IMR-90 (cell line): ENCODE results near the gene KCNK5. TPM values are rescaled to one million over a fixed set of nuclear protein-coding genes. Genes with fewer than 3 reads are reported as not detected.

Experiments used
- ATAC-seq: fragments of 200-7000 bp; cut with Tn5 transposase; 2 replicates; pipeline ENCODE4 v1.9.1; 2020; ENCODE audit warnings: low read depth, mild to moderate bottlenecking, moderate library complexity
- BruUV-seq: library from RNA; stranded (reverse); fragments of 400-500 nt; replicated peaks from 2 replicates; lab custom pipeline; 2021; lab: Mats Ljungman, UMichigan
- CTCF ChIA-PET: fragments of 300-600 bp; formaldehyde crosslinking; extraction: SDS; loops from one replicate; lab custom pipeline; 2021; ENCODE audit warnings: antibody characterized with exemption; lab: Yijun Ruan, JAX
- POLR2A ChIA-PET: fragments of 300-600 bp; sonication (Branson Sonifier 250); formaldehyde crosslinking; loops from one replicate; lab custom pipeline; 2022; ENCODE audit warnings: antibody characterized with exemption; ENCODE audit not compliant: unreplicated experiment; lab: Charles Lee
- DNase-seq: peaks from one replicate; pipeline ENCODE4 v3.0.0; 2013
- H2AFZ ChIP-seq: replicated peaks from 2 replicates; pipeline ENCODE3; 2013; ENCODE audit warnings: low read length, mild to moderate bottlenecking; ENCODE audit not compliant: poor library complexity
- H2AK5ac ChIP-seq: 2 replicates; pipeline ENCODE4 v1.6.1; 2013; ENCODE audit warnings: low read depth, low read length, inconsistent platforms
- H2AK9ac ChIP-seq: replicated peaks from 2 replicates; pipeline ENCODE3; 2013; ENCODE audit warnings: mild to moderate bottlenecking, low read depth, low read length, moderate library complexity; ENCODE audit not compliant: poor library complexity
- H2BK120ac ChIP-seq: 2 replicates; pipeline ENCODE4 v1.6.1; 2013; ENCODE audit warnings: low read depth, low read length, inconsistent platforms
- H2BK15ac ChIP-seq: 3 replicates; pipeline ENCODE4 v1.6.1; 2013; ENCODE audit warnings: low read depth, low read length, inconsistent platforms
- H2BK20ac ChIP-seq: 2 replicates; pipeline ENCODE4 v1.6.1; 2013; ENCODE audit warnings: low read depth, mild to moderate bottlenecking, inconsistent platforms, low read length, moderate library complexity
- H2BK5ac ChIP-seq: 2 replicates; pipeline ENCODE4 v1.6.1; 2013; ENCODE audit warnings: mild to moderate bottlenecking, low read depth, low read length, inconsistent platforms; ENCODE audit not compliant: poor library complexity, severe bottlenecking
- H3K14ac ChIP-seq: replicated peaks from 2 replicates; pipeline ENCODE4 v1.6.1; 2013; ENCODE audit warnings: low read depth, low read length, inconsistent platforms
- H3K18ac ChIP-seq: 2 replicates; pipeline ENCODE4 v1.6.1; 2013; ENCODE audit warnings: low read depth, low read length, control low read depth
- H3K23ac ChIP-seq: 2 replicates; pipeline ENCODE4 v1.6.1; 2013; ENCODE audit warnings: low read depth, low read length, inconsistent platforms
- H3K27ac ChIP-seq: 2 replicates; pipeline ENCODE4 v1.5.1; 2013; ENCODE audit warnings: mild to moderate bottlenecking, control low read depth, low read length; ENCODE audit not compliant: insufficient read depth
- H3K27me3 ChIP-seq: 2 replicates; pipeline ENCODE4 v1.6.1; 2013; ENCODE audit warnings: low read length; ENCODE audit not compliant: control insufficient read depth, insufficient read depth
- H3K36me3 ChIP-seq: 2 replicates; pipeline ENCODE4 v1.6.1; 2013; ENCODE audit warnings: low read length, mixed read lengths; ENCODE audit not compliant: control insufficient read depth, insufficient read depth
- H3K4ac ChIP-seq: 2 replicates; pipeline ENCODE4 v1.6.1; 2013; ENCODE audit warnings: low read depth, low read length, inconsistent platforms
- H3K4me1 ChIP-seq: 2 replicates; pipeline ENCODE4 v1.6.1; 2013; ENCODE audit warnings: low read length, mixed read lengths; ENCODE audit not compliant: control insufficient read depth, insufficient read depth
- H3K4me2 ChIP-seq: 2 replicates; pipeline ENCODE4 v1.6.1; 2013; ENCODE audit warnings: low read depth, mild to moderate bottlenecking, control low read depth, low read length, moderate library complexity
- H3K4me3 ChIP-seq: 2 replicates; pipeline ENCODE4 v1.5.1; 2013; ENCODE audit warnings: low read depth, mild to moderate bottlenecking, control low read depth, low read length, moderate library complexity; ENCODE audit not compliant: insufficient read depth
- H3K56ac ChIP-seq: 2 replicates; pipeline ENCODE4 v1.6.1; 2013; ENCODE audit warnings: low read length, inconsistent platforms; ENCODE audit not compliant: insufficient read depth; ENCODE audit errors: extremely low read depth
- H3K79me1 ChIP-seq, 2 experiments: 2 replicates each; pipeline ENCODE4 v1.6.1; 2013; ENCODE audit warnings: low read length in 2 of 2, inconsistent platforms in 1 of 2, low read depth in 1 of 2
- H3K9ac ChIP-seq: 2 replicates; pipeline ENCODE4 v1.6.1; 2013; ENCODE audit warnings: low read depth, low read length, control low read depth
- H3K9me1 ChIP-seq: 2 replicates; pipeline ENCODE4 v1.6.1; 2013; ENCODE audit warnings: low read length, inconsistent platforms; ENCODE audit not compliant: insufficient read depth
- H3K9me3 ChIP-seq: 2 replicates; pipeline ENCODE4 v1.6.1; 2013; ENCODE audit warnings: low read length; ENCODE audit not compliant: control insufficient read depth, insufficient read depth
- H4K20me1 ChIP-seq: 2 replicates; pipeline ENCODE4 v1.6.1; 2013; ENCODE audit warnings: low read length, inconsistent platforms; ENCODE audit not compliant: insufficient read depth
- H4K5ac ChIP-seq: 2 replicates; pipeline ENCODE4 v1.6.1; 2013; ENCODE audit warnings: mild to moderate bottlenecking, low read depth, low read length, control low read depth
- H4K8ac ChIP-seq, 2 experiments: 2 replicates each; pipeline ENCODE4 v1.6.1; 2013; ENCODE audit warnings: low read depth in 2 of 2, low read length in 2 of 2, control low read depth in 1 of 2, inconsistent platforms in 1 of 2
- H4K91ac ChIP-seq: 2 replicates; pipeline ENCODE4 v1.6.1; 2013; ENCODE audit warnings: low read depth, low read length, inconsistent platforms; ENCODE audit not compliant: insufficient read depth
- CHD1 ChIP-seq: IDR thresholded peaks from 2 replicates; pipeline ENCODE4 v1.6.1; 2012; ENCODE audit warnings: low read depth, low read length, improper control_type of control experiment
- ELK1 ChIP-seq: fragments of 150-350 bp; IDR thresholded peaks from 2 replicates; pipeline ENCODE4 v1.6.1; 2016; ENCODE audit warnings: low read depth, mild to moderate bottlenecking, low read length, moderate library complexity, borderline replicate concordance
- MAFK ChIP-seq: IDR thresholded peaks from 2 replicates; pipeline ENCODE4 v1.6.1; 2012; ENCODE audit warnings: low read depth, low read length, improper control_type of control experiment
- MAZ ChIP-seq: IDR thresholded peaks from 2 replicates; pipeline ENCODE4 v1.6.1; 2012; ENCODE audit warnings: low read depth, mild to moderate bottlenecking, low read length, improper control_type of control experiment, moderate library complexity, borderline replicate concordance
- MXI1 ChIP-seq: IDR thresholded peaks from 2 replicates; pipeline ENCODE4 v1.6.1; 2012; ENCODE audit warnings: low read depth, mild to moderate bottlenecking, low read length, moderate library complexity, borderline replicate concordance
- NFE2L2 ChIP-seq: fragments of 150-350 bp; IDR thresholded peaks from 2 replicates; pipeline ENCODE4 v1.6.1; 2016; ENCODE audit warnings: low read depth, mild to moderate bottlenecking, low read length
- POLR2A ChIP-seq: IDR thresholded peaks from 2 replicates; pipeline ENCODE4 v1.6.1; 2012; ENCODE audit warnings: mild to moderate bottlenecking, low read depth, low read length
- RAD21 ChIP-seq: IDR thresholded peaks from 2 replicates; pipeline ENCODE4 v1.6.1; 2012; ENCODE audit warnings: low read length, improper control_type of control experiment
- RFX5 ChIP-seq: IDR thresholded peaks from 2 replicates; pipeline ENCODE4 v1.8.0; 2012; ENCODE audit warnings: low read depth, mild to moderate bottlenecking, low read length, moderate library complexity
- SMC3 ChIP-seq: fragments of 150-350 bp; IDR thresholded peaks from 2 replicates; pipeline ENCODE4 v1.6.1; 2016; ENCODE audit warnings: low read depth, mild to moderate bottlenecking, antibody characterized with exemption, low read length, moderate library complexity
- USF2 ChIP-seq: fragments of 150-350 bp; IDR thresholded peaks from 2 replicates; pipeline ENCODE4 v1.6.1; 2017; ENCODE audit warnings: mild to moderate bottlenecking, antibody characterized with exemption, low read length, low read depth
- dilution Hi-C: fragments of 300-500 bp; cut with HindIII; formaldehyde crosslinking; loops from one replicate; pipeline ENCODE4 v1.14.3; 2018; ENCODE audit warnings: low sequenced_read_pairs; ENCODE audit not compliant: unreplicated experiment
- in situ Hi-C: fragments of 300-500 bp; cut with MboI; formaldehyde crosslinking; loops from 3 replicates; pipeline ENCODE4 v1.14.3; 2019; ENCODE audit warnings: low sequenced_read_pairs, inconsistent platforms, mixed read lengths
- intact Hi-C: fragments of 100-400 bp; cut with micrococcal nuclease; formaldehyde crosslinking; loops from 2 replicates; pipeline ENCODE4 v1.10.0; 2022
- polyA plus RNA-seq, 3 experiments: library from polyadenylated mRNA; depleted of rRNA; stranded (reverse); fragments of >200 nt; gene quantifications; 2 replicates each; pipeline ENCODE4 v1.2.3, GENCODE V29; 2012; ENCODE audit warnings: low replicate concordance in 1 of 3
- total RNA-seq: library from RNA; depleted of rRNA; stranded (reverse); fragments of >200 nt; gene quantifications from 2 replicates; pipeline ENCODE4 v1.2.3, GENCODE V29; 2012

Gene KCNK5
- total and polyA plus RNA-seq, 2 of the 4 experiments (the other 2 are of a cell fraction) = not detected

- no peak overlapping the region for H4K5ac ChIP-seq
- TF ChIP-seq NFE2L2 (no peak), RFX5 (no peak), ELK1 (no peak), SMC3 (no peak), RAD21 (no peak), MXI1 (no peak), USF2 (no peak), CHD1 (no peak), POLR2A (no peak), MAZ (no peak), MAFK (no peak)
- no peak overlapping the region for H3K27ac ChIP-seq
- no peaks in the 10 kb centered on the region for H4K20me1 ChIP-seq
- H2AFZ ChIP-seq = no peak overlapping the region
- in situ Hi-C loops = no loop called here
- H2BK5ac ChIP-seq = no peak overlapping the region
- no peak overlapping the region for H3K4ac ChIP-seq
- no peak overlapping the region for H2AK5ac ChIP-seq
- no peak overlapping the region for H4K91ac ChIP-seq
- intact Hi-C loops = no loop called here
- H2AK9ac ChIP-seq = no peak overlapping the region
- H2BK20ac ChIP-seq = no peak overlapping the region
- DNase-seq (no peak), ATAC-seq (no peak)
- no peaks in the 10 kb centered on the region for H3K4me1 ChIP-seq
- no TSS peak for BruUV-seq
- H2BK120ac ChIP-seq = no peak overlapping the region
- H3K27me3 ChIP-seq = no peaks in the 10 kb centered on the region
- no peak overlapping the region for H3K56ac ChIP-seq
- no peaks in the 10 kb centered on the region for H3K9me1 ChIP-seq
- no peaks in the 10 kb centered on the region for H3K79me1 ChIP-seq
- no peak overlapping the region for H3K4me2 ChIP-seq
- no peaks in the 10 kb centered on the region for H3K36me3 ChIP-seq
- no peak overlapping the region for H3K9ac ChIP-seq
- ChIA-PET POLR2A (no interaction called here), CTCF (no interaction called here)
- no peak overlapping the region for H2BK15ac ChIP-seq
- H3K14ac ChIP-seq = no peak overlapping the region
- H3K4me3 ChIP-seq = no peak overlapping the region
- H4K8ac ChIP-seq = no peak overlapping the region
- H3K18ac ChIP-seq = no peak overlapping the region
- no peaks in the 10 kb centered on the region for H3K9me3 ChIP-seq
- dilution Hi-C loops = no loop called here
- no peak overlapping the region for H3K23ac ChIP-seq
Observed at GRCh38 chr6:39198528-39198927, 30.7 kb downstream of the KCNK5 start.
